ENCODE results near the gene DEFB128. TPM values are rescaled to one million over a fixed set of nuclear protein-coding genes. Genes with fewer than 3 reads are reported as not detected.

The DEFB128 gene
- total RNA-seq, 2 experiments from 2014 or later: not detected

DNA sequence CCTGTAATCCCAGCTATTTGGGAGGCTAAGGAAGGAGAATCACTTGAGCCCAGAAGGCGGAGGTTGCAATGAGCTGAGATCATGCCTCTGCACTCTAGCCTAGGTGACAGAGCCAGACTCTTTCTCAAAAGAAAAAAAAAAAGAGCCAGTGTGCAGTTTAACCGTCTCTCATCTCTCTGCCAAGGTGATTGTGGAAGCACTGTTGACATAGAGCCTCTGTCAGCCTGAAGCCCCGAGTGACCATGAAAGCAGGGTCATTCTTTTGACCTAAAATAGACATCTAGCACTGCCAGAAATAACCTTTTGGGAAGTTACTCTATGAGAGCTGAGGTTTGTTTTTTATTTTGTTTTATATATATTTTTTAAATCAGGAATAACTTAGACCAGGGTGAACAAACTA lies 24.9 kb downstream of the DEFB128 start:
- POLR2A ChIA-PET: no interaction called here
- CTCF ChIA-PET: no interaction called here

DNA sequence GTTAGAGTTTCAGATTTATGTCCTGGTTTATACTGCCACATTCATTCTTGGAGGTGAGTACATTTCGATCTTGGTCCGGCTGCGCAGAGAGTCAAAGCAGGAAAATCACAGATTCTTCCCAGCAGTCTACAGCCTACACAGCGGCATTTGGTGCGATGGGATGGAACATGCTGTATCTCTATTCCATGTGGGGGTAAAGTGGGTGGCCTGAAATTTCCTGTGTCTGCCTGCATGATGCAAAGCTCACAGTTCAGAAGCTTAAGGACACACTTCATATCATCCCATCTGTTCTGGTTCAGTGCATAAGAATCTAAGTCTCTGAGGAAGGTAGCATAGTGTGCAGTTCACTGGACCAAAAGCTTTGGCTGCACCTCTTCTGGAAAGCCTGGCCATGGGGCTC lies 32.4 kb downstream of the DEFB128 start, which contains the start of gene DEFB127:
DEFB127 (plus strand) TSS at position 301 of the 400 bp plus-strand sequence; CDS start at position 392, 91 bp downstream.
- TF ChIP-seq, protein P1, sequence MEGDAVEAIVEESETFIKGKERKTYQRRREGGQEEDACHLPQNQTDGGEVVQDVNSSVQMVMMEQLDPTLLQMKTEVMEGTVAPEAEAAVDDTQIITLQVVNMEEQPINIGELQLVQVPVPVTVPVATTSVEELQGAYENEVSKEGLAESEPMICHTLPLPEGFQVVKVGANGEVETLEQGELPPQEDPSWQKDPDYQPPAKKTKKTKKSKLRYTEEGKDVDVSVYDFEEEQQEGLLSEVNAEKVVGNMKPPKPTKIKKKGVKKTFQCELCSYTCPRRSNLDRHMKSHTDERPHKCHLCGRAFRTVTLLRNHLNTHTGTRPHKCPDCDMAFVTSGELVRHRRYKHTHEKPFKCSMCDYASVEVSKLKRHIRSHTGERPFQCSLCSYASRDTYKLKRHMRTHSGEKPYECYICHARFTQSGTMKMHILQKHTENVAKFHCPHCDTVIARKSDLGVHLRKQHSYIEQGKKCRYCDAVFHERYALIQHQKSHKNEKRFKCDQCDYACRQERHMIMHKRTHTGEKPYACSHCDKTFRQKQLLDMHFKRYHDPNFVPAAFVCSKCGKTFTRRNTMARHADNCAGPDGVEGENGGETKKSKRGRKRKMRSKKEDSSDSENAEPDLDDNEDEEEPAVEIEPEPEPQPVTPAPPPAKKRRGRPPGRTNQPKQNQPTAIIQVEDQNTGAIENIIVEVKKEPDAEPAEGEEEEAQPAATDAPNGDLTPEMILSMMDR (IDR thresholded peaks at IDR 0.05): no peak
- Mint-ChIP-seq H3K27ac (no peak within 1 kb of the TSS), H3K9me3 (no peaks in the 10 kb centered on the region), H3K4me1 (ENCODE audit: low read depth) (no peaks in the 10 kb centered on the region), H3K4me3 (no peak within 1 kb of the TSS), H3K36me3 (ENCODE audit: low read depth) (no peaks in the 10 kb centered on the region), H3K27me3 (peaks cover 23% of the 10 kb centered on the region)
- POLR2A ChIA-PET: no interaction called here
- ATAC-seq (no peak), DNase-seq (no peak)
- CTCF ChIA-PET: interaction anchor here (1.0 kb wide), 1 partner anchor 19 kb away, joined by 3 read pairs; no protein-coding TSS in a partner anchor
- intact Hi-C loops (cut with micrococcal nuclease): no loop called here

More for the DNA sequence above, 24.9 kb downstream of the DEFB128 start:
- H3K27me3 Mint-ChIP-seq: peaks cover 12% of the 10 kb centered on the region
- H3K27ac Mint-ChIP-seq: no peak overlapping the region
- no peak for DNase-seq
- intact Hi-C loops (cut with micrococcal nuclease): no loop called here
- TF ChIP-seq, protein P1 (IDR thresholded peaks at IDR 0.05): no peak
- no peaks in the 10 kb centered on the region for H3K9me3 Mint-ChIP-seq
- H3K4me1 Mint-ChIP-seq (ENCODE audit: low read depth): no peaks in the 10 kb centered on the region
- H3K4me3 Mint-ChIP-seq: no peak overlapping the region
- ATAC-seq: no peak
- no peaks in the 10 kb centered on the region for H3K36me3 Mint-ChIP-seq (ENCODE audit: low read depth)

DNA sequence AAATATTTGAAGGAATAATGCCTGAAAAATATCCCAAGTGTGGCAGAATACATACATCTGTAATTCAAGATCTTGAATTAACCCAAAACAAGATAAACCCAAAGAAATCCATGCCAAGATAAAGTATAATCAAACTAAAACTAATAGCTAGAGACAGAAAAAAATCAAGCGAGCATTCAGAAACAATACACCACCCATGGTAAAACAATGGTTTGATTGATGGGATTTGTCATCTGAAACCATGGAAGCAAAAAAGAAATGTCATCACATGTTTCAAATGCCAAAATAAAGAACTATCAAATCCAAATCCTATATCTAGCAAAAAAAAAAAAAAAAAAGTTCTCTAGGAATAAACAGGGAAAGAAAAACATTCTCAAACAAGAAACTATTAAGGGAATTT lies 37.4 kb downstream of the DEFB128 start:
- no peak overlapping the region for H3K4me3 Mint-ChIP-seq
- intact Hi-C loops (cut with micrococcal nuclease): no loop called here
- no peak overlapping the region for H3K27ac Mint-ChIP-seq
- TF ChIP-seq, protein P1 (IDR thresholded peaks at IDR 0.05): no peak
- H3K4me1 Mint-ChIP-seq (ENCODE audit: low read depth): no peaks in the 10 kb centered on the region
- no peak for ATAC-seq
- H3K27me3 Mint-ChIP-seq: peaks cover 16% of the 10 kb centered on the region
- ChIA-PET POLR2A (no interaction called here), CTCF (no interaction called here)
- no peak for DNase-seq
- H3K9me3 Mint-ChIP-seq: no peaks in the 10 kb centered on the region
- no peaks in the 10 kb centered on the region for H3K36me3 Mint-ChIP-seq (ENCODE audit: low read depth)

DNA sequence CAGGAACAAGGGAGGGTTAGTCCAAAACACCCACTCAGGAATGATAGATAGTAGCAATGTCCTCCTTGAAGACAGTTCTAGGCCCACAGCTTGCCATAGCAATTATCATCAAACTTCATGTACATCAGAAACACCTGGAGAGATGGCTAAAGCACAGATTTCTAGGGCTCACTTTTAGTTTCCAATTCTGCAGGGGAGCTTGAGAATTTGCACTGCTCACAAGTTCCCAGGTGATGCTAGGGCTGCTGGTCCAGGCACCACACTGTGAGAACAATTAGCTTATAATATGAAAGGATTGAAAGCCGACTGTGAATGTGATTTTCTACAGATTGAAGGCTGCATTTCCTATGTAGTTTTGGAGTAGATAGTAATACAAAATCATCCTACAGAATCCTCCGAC lies 43.6 kb downstream of the DEFB128 start:
- intact Hi-C loops (cut with micrococcal nuclease): no loop called here
- Mint-ChIP-seq H3K27me3 (peaks cover 15% of the 10 kb centered on the region), H3K36me3 (ENCODE audit: low read depth) (no peaks in the 10 kb centered on the region), H3K9me3 (no peaks in the 10 kb centered on the region), H3K4me1 (ENCODE audit: low read depth) (no peaks in the 10 kb centered on the region), H3K27ac (no peak overlapping the region), H3K4me3 (no peak overlapping the region)
- TF ChIP-seq, protein P1 (IDR thresholded peaks at IDR 0.05): no peak
- ATAC-seq (no peak), DNase-seq (no peak)
- CTCF ChIA-PET: no interaction called here
- POLR2A ChIA-PET: interaction anchor here (1.1 kb wide), 1 partner anchor 117 kb away, joined by 3 read pairs; no protein-coding TSS in a partner anchor

DNA sequence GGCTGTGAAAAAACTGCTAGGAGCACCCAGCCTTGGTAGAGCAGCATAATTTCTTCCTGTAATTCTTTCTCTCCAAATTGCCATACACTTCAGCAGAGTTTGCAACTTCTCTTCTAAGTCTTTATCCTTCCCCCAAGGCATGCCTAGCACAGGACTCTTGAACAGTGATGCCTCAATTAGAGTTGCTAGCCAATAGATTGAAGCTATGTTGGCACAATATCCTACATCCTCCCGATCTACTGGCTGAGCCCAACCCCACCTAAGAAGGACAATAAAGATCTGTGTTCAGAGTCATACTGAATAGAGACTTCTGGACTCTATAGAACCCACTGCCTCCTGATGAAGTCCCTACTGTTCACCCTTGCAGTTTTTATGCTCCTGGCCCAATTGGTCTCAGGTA lies 47.2 kb downstream of the DEFB128 start, which contains the start of gene DEFB126:
DEFB126 (plus strand) TSS at position 301 of the 400 bp plus-strand sequence; CDS start at position 340, 39 bp downstream.
- no peak for ATAC-seq
- intact Hi-C loops (cut with micrococcal nuclease): no loop called here
- CTCF ChIA-PET: no interaction called here

More for the DNA sequence above, 47.2 kb downstream of the DEFB128 start, which contains the start of gene DEFB126:
- DNase-seq: no peak
- Mint-ChIP-seq H3K27me3 (peaks cover 27% of the 10 kb centered on the region), H3K27ac (no peak within 1 kb of the TSS), H3K4me3 (no peak within 1 kb of the TSS), H3K9me3 (peaks cover 10% of the 10 kb centered on the region), H3K4me1 (ENCODE audit: low read depth) (no peaks in the 10 kb centered on the region), H3K36me3 (ENCODE audit: low read depth) (no peaks in the 10 kb centered on the region)
- POLR2A ChIA-PET: no interaction called here
- TF ChIP-seq, protein P1 (IDR thresholded peaks at IDR 0.05): no peak

Other genes with a start within 250 kb of the DEFB128 start
- gene DEFB125, start 102.0 kb downstream of the DEFB128 start, total RNA-seq: not detected
- not detected for gene DEFB126, start 47.1 kb downstream of the DEFB128 start, total RNA-seq
- gene DEFB127, start 32.3 kb downstream of the DEFB128 start, total RNA-seq: not detected
- not detected for gene DEFB129, start 37.5 kb upstream of the DEFB128 start, total RNA-seq
- gene DEFB132, start 68.0 kb upstream of the DEFB128 start, total RNA-seq: not detected
- gene C20orf96, start 101.0 kb upstream of the DEFB128 start, total RNA-seq: 1 to 10 TPM; 7.1 to 7.4 TPM
- 10 to 100 TPM; 17.8 to 18.0 TPM for gene ZCCHC3, start 107.9 kb upstream of the DEFB128 start, total RNA-seq
- gene SOX12, start 135.8 kb upstream of the DEFB128 start, total RNA-seq: 10 to 100 TPM; 12.8 to 13.0 TPM
- 1 to 10 TPM; 8.0 to 8.7 TPM for gene NRSN2, start 157.4 kb upstream of the DEFB128 start, total RNA-seq
- 10 to 100 TPM; 59.5 to 62.5 TPM for gene TRIB3, start 191.0 kb upstream of the DEFB128 start, total RNA-seq
- 100 to 1,000 TPM; 122 to 130 TPM for gene RBCK1, start 218.6 kb upstream of the DEFB128 start, total RNA-seq

Measured in activated CD8-positive, alpha-beta T cell treated with anti-CD3 and anti-CD28 coated beads for 36 hours (primary cell).